Kidney (tissue), 14 donors: Measurements from ENCODE around the gene NUMB. TPM values are rescaled to one million over a fixed set of nuclear protein-coding genes. Genes with fewer than 3 reads are reported as not detected.

Source experiments
- DNase-seq, 5 donors: peaks; one replicate each; pipeline ENCODE4 v3.0.0-alpha.2; 2013 to 2020
- FAIRE-seq: peaks from 2 replicates; lab custom pipeline; 2012; peaks lifted over from hg19 to GRCh38; lab: Jason Lieb, UNC
- H3K27ac ChIP-seq, 2 donors: one replicate each; pipeline ENCODE4 v1.7.0; 2013; ENCODE audit warnings: low read depth in 2 of 2, low read length in 2 of 2, inconsistent platforms in 1 of 2
- H3K27me3 ChIP-seq: one replicate; pipeline ENCODE4 v1.7.1; 2013; ENCODE audit warnings: low read length, inconsistent platforms; ENCODE audit not compliant: control insufficient read depth, insufficient read depth
- H3K36me3 ChIP-seq, 3 donors: one replicate each; pipeline versions ENCODE4 v1.7.0 to v1.7.1; 2013; ENCODE audit warnings: low read length in 3 of 3, control low read depth in 1 of 3, inconsistent platforms in 1 of 3; ENCODE audit not compliant: insufficient read depth in 3 of 3, control insufficient read depth in 2 of 3
- H3K4me1 ChIP-seq, 3 donors: one replicate each; pipeline versions ENCODE4 v1.7.0 to v1.7.1; 2013; ENCODE audit warnings: low read length in 3 of 3, inconsistent platforms in 1 of 3, low read depth in 1 of 3; ENCODE audit not compliant: control insufficient read depth in 2 of 3, insufficient read depth in 2 of 3
- H3K4me3 ChIP-seq, 3 donors: one replicate each; pipeline versions ENCODE4 v1.7.0 to v1.8.1; 2013; ENCODE audit warnings: low read length in 3 of 3, control low read depth in 1 of 3, inconsistent platforms in 1 of 3
- H3K9ac ChIP-seq, 3 donors: one replicate each; pipeline versions ENCODE4 v1.7.0 to v1.7.1; 2013; ENCODE audit warnings: low read length in 3 of 3, control low read depth in 1 of 3, inconsistent platforms in 1 of 3
- H3K9me3 ChIP-seq, 3 donors: one replicate each; pipeline versions ENCODE4 v1.7.0 to v1.7.1; 2013; ENCODE audit warnings: low read length in 3 of 3, control low read depth in 1 of 3, inconsistent platforms in 1 of 3; ENCODE audit not compliant: control insufficient read depth in 2 of 3, insufficient read depth in 1 of 3
- CTCF ChIP-seq: IDR thresholded peaks from 3 replicates; pipeline ENCODE4 v1.5.1; 2012; ENCODE audit warnings: mild to moderate bottlenecking, moderate library complexity, borderline replicate concordance; ENCODE audit not compliant: insufficient read depth; ENCODE audit errors: extremely low read depth
- intact Hi-C: fragments of 100-400 bp; cut with DNase I; formaldehyde crosslinking; loops from one replicate; pipeline ENCODE4 v1.11.1; 2022
- polyA plus RNA-seq: library from polyadenylated mRNA; stranded (reverse); fragments of 350-450 nt; fragmentation: Illumina TruSeq; extraction: RNeasy Lipid Tissue Mini Kit (QIAGEN cat#74804); gene quantifications from one replicate; pipeline ENCODE4 v1.2.3, GENCODE V29; 2014; ENCODE audit warnings: low read depth, low replicate concordance; ENCODE audit not compliant: insufficient read depth
- total RNA-seq: library from RNA; stranded (reverse); fragmentation: NEBNext Ultra II Directional; extraction: Animal tissue kit (Norgen Biotek cat#: 25700); gene quantifications from one replicate; pipeline ENCODE4 v1.2.1, GENCODE V29; 2021
- donor health status: control.
- donor health status: control.
- donor health status: control.
- donor health status: control.
- donor health status: control.
- donor health status: DM: yes; HTN: yes; CAD: no.
- donor health status: Normal renal cell carcinoma (clear cell type).

The NUMB gene
- total and polyA plus RNA-seq, 2 donors from 2014 or later, result 42.4 to 104 TPM

- H3K27me3 ChIP-seq, result peaks cover 6% of the 10 kb centered on the region
- FAIRE-seq (no peak), DNase-seq (peak in 1 of 5 donors; percentile 33)
- no peaks in the 10 kb centered on the region for H3K9me3 ChIP-seq
- H3K9ac ChIP-seq, result no peak overlapping the region
- intact Hi-C loops, result no loop called here
- H3K27ac ChIP-seq, result peak overlapping the region in 1 of 2 donors; percentile 27
- no peak overlapping the region for H3K4me3 ChIP-seq
- TF ChIP-seq CTCF, result no peak
- peaks cover 0 to 35% (median 10%) of the 10 kb centered on the region in 3 donors for H3K4me1 ChIP-seq
- H3K36me3 ChIP-seq, result peaks cover 0 to 7% (median 0%) of the 10 kb centered on the region in 3 donors
Observed at GRCh38 chr14:73240816-73241480, 217.4 kb downstream of the NUMB start.

GRCh38 chr14:73239393-73240241 is 218.7 kb downstream of the NUMB start:
- H3K27ac ChIP-seq, result peak overlapping the region; percentile 38 to 60
- intact Hi-C loops, result no loop called here
- DNase-seq, result peak in 3 of 5 donors; percentile 32 to 85 (median 74)

GRCh38 chr14:73238941-73239340 is 219.4 kb downstream of the NUMB start:
- Histone ChIP-seq H3K27me3 (peaks cover 6% of the 10 kb centered on the region), H3K9me3 (no peaks in the 10 kb centered on the region), H3K27ac (peak overlapping the region in 1 of 2 donors; percentile 38), H3K9ac (peak overlapping the region in 1 of 3 donors; percentile 61), H3K4me3 (peak overlapping the region in 2 of 3 donors; percentile 63 to 76), H3K4me1 (peaks cover 0 to 42% (median 15%) of the 10 kb centered on the region in 3 donors), H3K36me3 (no peaks in the 10 kb centered on the region)
- intact Hi-C loops, result no loop called here
- TF ChIP-seq CTCF, result no peak
- FAIRE-seq, result no peak
- no peak for DNase-seq

More at GRCh38 chr14:73239393-73240241, 218.7 kb downstream of the NUMB start:
- no peaks in the 10 kb centered on the region for H3K36me3 ChIP-seq
- H3K9ac ChIP-seq, result peak overlapping the region in 1 of 3 donors; percentile 55
- peaks cover 0 to 41% (median 15%) of the 10 kb centered on the region in 3 donors for H3K4me1 ChIP-seq
- no peaks in the 10 kb centered on the region for H3K9me3 ChIP-seq
- no peak for FAIRE-seq
- no peak for TF ChIP-seq CTCF
- H3K27me3 ChIP-seq, result peaks cover 6% of the 10 kb centered on the region
- H3K4me3 ChIP-seq, result peak overlapping the region in 2 of 3 donors; percentile 63 to 76
